ENCODE data around the gene PDGFRA.

The PDGFRA gene

DNA sequence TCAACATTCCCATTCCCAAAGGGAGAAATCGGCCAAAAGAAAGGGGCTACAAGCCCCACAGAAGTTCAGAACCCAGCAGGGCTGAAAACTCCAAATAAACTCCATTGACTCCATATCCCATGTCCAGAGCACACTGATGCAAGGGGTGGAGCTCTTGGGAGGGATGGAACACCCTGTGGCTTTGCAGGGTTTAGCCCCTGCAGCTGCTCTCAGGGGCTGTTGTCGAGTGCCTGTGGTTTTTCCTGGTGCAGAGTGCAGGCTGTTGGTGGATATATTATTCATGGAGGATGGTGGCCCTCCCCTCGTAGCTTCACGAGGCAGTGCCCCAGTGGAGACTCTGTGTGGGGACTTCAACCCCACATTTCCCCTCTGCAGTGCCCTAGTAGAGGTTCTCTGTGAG is 53.7 kb downstream of the PDGFRA start:
- no peaks in the 10 kb centered on the region for H3K79me2 ChIP-seq (ENCODE audit: control insufficient read depth, insufficient read depth, low read length, unreplicated experiment)
- H3K4me3 ChIP-seq (ENCODE audit: low read depth, low read length): no peak overlapping the region
- peaks cover 23% of the 10 kb centered on the region for H3K4me1 ChIP-seq (ENCODE audit: control insufficient read depth, insufficient read depth, low read length, unreplicated experiment)
- no peak overlapping the region for H3K27ac ChIP-seq (ENCODE audit: low read depth, low read length)
- peaks cover 71% of the 10 kb centered on the region for H3K36me3 ChIP-seq (ENCODE audit: insufficient read depth, low read length)
- no peaks in the 10 kb centered on the region for H3K27me3 ChIP-seq (ENCODE audit: insufficient read depth, low read length)
- H2AFZ ChIP-seq (ENCODE audit: low read length, unreplicated experiment): no peak overlapping the region

DNA sequence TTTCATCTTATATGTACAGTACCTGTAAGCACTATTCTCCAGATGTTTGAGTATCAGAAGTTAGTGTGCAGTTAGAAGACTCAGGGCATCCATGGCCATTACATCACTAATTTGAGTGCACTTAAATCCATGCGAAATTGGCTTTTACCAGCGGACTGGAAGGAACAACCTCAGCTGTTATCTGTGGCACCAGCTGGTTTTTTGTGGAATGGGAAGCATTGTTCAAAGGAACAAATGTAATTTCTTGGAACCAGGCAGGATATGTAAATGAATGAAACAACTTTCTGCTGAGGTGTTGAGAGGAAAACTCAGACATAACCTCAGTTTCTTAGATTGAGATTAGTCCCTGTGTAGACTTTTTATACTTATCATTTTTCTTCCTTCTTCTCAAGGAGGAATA is 60.2 kb downstream of the PDGFRA start:
- Histone ChIP-seq H3K27ac (ENCODE audit: low read depth, low read length) (no peak overlapping the region), H3K4me3 (ENCODE audit: low read depth, low read length) (no peak overlapping the region), H3K27me3 (ENCODE audit: insufficient read depth, low read length) (no peaks in the 10 kb centered on the region), H3K79me2 (ENCODE audit: control insufficient read depth, insufficient read depth, low read length, unreplicated experiment) (no peaks in the 10 kb centered on the region), H2AFZ (ENCODE audit: low read length, unreplicated experiment) (no peak overlapping the region), H3K4me1 (ENCODE audit: control insufficient read depth, insufficient read depth, low read length, unreplicated experiment) (no peaks in the 10 kb centered on the region), H3K36me3 (ENCODE audit: insufficient read depth, low read length) (peaks cover 72% of the 10 kb centered on the region)

DNA sequence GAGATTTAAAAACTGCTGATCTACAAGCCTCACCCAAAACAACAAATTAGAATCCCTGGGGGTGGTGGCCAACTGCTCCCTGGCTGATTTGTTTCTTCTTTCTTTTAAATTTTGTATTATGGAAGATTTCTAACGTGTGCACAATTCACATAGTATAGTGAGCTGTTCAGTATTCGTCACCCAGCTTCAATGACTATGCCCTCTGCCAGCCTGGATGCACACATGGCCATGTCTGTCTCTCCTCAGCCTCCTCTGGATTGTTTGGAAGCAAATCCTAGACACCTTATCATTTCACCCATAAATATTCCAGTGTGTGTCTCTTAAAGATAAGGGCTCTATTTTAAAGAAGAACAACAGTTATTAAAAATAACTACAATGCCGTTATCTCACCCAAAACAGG is 61.9 kb downstream of the PDGFRA start:
- no peaks in the 10 kb centered on the region for H3K27me3 ChIP-seq (ENCODE audit: insufficient read depth, low read length)
- H2AFZ ChIP-seq (ENCODE audit: low read length, unreplicated experiment): no peak overlapping the region
- no peaks in the 10 kb centered on the region for H3K79me2 ChIP-seq (ENCODE audit: control insufficient read depth, insufficient read depth, low read length, unreplicated experiment)
- no peak overlapping the region for H3K27ac ChIP-seq (ENCODE audit: low read depth, low read length)
- peaks cover 78% of the 10 kb centered on the region for H3K36me3 ChIP-seq (ENCODE audit: insufficient read depth, low read length)
- no peaks in the 10 kb centered on the region for H3K4me1 ChIP-seq (ENCODE audit: control insufficient read depth, insufficient read depth, low read length, unreplicated experiment)
- H3K4me3 ChIP-seq (ENCODE audit: low read depth, low read length): no peak overlapping the region

DNA sequence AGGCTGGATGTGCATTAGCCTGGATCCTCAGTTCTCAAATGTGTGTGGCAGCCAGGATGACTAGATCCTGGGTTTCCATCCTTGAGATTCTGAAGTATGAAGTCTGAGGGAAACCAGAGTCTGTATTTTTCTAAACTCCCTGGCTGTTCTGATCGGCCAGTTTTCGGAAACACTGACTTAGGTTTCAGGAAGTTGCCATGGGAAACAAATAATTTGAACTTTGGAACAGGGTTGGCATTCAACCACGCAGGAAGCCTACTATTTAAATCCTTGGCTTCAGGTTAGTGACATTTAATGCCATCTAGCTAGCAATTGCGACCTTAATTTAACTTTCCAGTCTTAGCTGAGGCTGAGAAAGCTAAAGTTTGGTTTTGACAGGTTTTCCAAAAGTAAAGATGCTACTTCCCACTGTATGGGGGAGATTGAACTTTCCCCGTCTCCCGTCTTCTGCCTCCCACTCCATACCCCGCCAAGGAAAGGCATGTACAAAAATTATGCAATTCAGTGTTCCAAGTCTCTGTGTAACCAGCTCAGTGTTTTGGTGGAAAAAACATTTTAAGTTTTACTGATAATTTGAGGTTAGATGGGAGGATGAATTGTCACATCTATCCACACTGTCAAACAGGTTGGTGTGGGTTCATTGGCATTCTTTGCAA is 67.6 kb downstream of the PDGFRA start:
- Histone ChIP-seq H3K27me3 (ENCODE audit: insufficient read depth, low read length) (no peaks in the 10 kb centered on the region), H3K27ac (ENCODE audit: low read depth, low read length) (no peak overlapping the region), H3K4me1 (ENCODE audit: control insufficient read depth, insufficient read depth, low read length, unreplicated experiment) (no peaks in the 10 kb centered on the region), H2AFZ (ENCODE audit: low read length, unreplicated experiment) (no peak overlapping the region), H3K79me2 (ENCODE audit: control insufficient read depth, insufficient read depth, low read length, unreplicated experiment) (no peaks in the 10 kb centered on the region), H3K4me3 (ENCODE audit: low read depth, low read length) (no peak overlapping the region), H3K36me3 (ENCODE audit: insufficient read depth, low read length) (peaks cover 56% of the 10 kb centered on the region)

DNA sequence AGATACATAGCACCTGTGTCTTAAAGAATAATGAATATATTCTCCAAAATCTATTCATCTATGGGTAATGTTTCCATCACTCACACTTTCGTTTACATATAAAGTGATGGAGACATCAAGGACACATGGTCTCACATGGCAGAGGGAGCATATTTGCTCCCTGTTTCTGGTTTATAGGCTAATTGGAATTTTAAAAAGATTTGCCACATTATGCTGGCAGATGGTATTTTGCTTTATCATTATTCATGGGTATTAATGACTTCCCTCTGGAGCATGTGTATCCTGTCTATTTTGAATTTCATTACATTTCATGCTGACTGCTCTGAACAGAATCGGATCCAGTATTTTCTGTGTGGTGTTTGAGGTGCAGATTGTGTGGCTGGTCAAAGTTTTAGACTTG is 79.0 kb downstream of the PDGFRA start:
- Histone ChIP-seq H3K4me1 (ENCODE audit: control insufficient read depth, insufficient read depth, low read length, unreplicated experiment) (no peaks in the 10 kb centered on the region), H3K27ac (ENCODE audit: low read depth, low read length) (no peak overlapping the region), H2AFZ (ENCODE audit: low read length, unreplicated experiment) (no peak overlapping the region), H3K27me3 (ENCODE audit: insufficient read depth, low read length) (peaks cover 50% of the 10 kb centered on the region), H3K79me2 (ENCODE audit: control insufficient read depth, insufficient read depth, low read length, unreplicated experiment) (no peaks in the 10 kb centered on the region), H3K36me3 (ENCODE audit: insufficient read depth, low read length) (no peaks in the 10 kb centered on the region), H3K4me3 (ENCODE audit: low read depth, low read length) (no peak overlapping the region)

DNA sequence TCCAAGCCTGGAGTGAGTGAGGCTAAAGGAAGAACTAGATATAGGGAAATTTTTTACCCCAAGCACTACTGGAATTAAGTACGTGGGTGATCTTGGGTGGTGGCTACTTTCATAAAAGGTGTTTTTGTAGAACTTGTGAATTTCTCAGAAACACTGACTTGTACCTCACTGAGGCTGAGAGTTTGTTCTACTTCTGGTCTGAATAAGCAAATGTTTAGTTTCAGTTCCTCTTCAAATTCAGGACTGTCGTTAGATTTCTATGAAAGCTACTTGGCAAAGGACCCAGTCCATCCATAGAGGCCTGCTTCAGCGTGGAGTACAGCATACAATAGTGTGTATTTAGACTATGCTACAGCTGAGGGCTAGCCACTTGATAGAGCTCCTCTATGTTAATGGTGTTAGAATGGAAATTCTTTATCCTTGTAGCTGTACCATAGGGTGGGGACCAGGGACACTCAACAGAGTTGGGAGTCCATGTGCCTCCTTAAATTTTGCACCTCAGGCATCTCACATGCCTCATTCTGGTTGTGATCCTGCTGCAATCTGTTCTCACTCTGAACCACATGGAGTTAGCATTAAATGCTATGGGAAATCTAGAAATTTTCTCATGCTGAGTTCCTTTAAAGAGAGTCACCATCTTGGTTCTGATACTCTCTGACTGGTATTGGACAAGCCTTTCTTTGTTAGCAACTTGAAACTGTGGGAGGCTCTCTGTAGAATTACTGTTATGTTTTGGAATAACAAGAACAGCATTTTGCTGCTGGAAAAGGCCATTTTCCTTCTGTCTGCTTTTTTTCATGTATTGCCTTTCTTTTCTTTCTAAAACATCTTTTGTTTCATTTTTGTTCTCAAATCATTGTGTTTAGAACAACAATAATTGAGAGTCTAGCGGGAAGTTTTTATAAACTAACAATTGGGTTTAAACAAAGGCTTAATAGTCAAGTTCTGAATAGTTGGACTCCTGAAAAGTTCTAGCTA is 86.8 kb downstream of the PDGFRA start:
- Histone ChIP-seq H3K27ac (ENCODE audit: low read depth, low read length) (no peak overlapping the region), H3K79me2 (ENCODE audit: control insufficient read depth, insufficient read depth, low read length, unreplicated experiment) (no peaks in the 10 kb centered on the region), H3K4me1 (ENCODE audit: control insufficient read depth, insufficient read depth, low read length, unreplicated experiment) (no peaks in the 10 kb centered on the region), H3K27me3 (ENCODE audit: insufficient read depth, low read length) (peaks cover 17% of the 10 kb centered on the region), H3K4me3 (ENCODE audit: low read depth, low read length) (no peak overlapping the region), H2AFZ (ENCODE audit: low read length, unreplicated experiment) (no peak overlapping the region), H3K36me3 (ENCODE audit: insufficient read depth, low read length) (no peaks in the 10 kb centered on the region)

DNA sequence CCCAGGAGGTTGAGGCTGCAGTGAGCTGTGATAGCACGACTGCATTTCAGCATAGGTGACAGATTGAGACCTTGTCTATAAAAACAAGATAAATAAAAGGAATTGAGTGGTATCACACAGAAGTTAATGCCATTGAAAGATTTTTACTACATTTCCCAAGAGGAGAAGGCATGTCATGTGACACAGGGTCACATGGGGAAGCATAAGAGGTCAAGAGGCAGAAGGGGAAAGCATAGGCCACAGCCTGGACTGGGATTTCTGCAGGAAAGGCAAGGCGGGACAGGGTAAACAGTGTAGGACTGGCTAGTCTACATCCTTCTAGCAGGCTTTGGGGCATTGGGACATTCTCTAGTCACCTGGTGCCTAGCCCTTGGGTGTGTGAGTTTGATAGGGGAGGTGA is 88.6 kb downstream of the PDGFRA start:
- Histone ChIP-seq H3K27me3 (ENCODE audit: insufficient read depth, low read length) (peaks cover under 1% of the 10 kb centered on the region; the same call in 1 of the 2 replicates), H3K27ac (ENCODE audit: low read depth, low read length) (no peak overlapping the region), H3K79me2 (ENCODE audit: control insufficient read depth, insufficient read depth, low read length, unreplicated experiment) (no peaks in the 10 kb centered on the region), H2AFZ (ENCODE audit: low read length, unreplicated experiment) (no peak overlapping the region), H3K4me1 (ENCODE audit: control insufficient read depth, insufficient read depth, low read length, unreplicated experiment) (no peaks in the 10 kb centered on the region), H3K4me3 (ENCODE audit: low read depth, low read length) (no peak overlapping the region), H3K36me3 (ENCODE audit: insufficient read depth, low read length) (no peaks in the 10 kb centered on the region)

DNA sequence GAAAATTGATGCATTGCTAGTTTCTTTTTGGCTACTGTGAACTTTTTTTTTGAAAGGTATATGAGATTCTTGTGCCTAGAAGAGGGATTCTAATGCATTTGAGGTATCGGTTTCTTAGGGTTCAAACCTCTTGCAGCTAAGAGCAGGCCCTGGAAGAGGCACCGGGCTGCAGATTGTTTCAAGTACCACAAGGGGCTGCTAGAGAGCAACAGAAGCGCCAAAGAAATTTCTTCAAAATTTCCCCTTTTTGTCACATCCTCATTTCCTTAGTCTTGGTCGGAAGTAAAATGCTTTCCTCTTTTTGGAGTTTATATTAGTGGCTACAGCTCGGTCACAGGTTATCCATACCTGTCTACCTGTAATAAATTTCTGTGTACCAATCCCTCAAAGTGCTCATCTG is 89.8 kb downstream of the PDGFRA start:
- H3K27me3 ChIP-seq (ENCODE audit: insufficient read depth, low read length): no peaks in the 10 kb centered on the region
- no peaks in the 10 kb centered on the region for H3K4me1 ChIP-seq (ENCODE audit: control insufficient read depth, insufficient read depth, low read length, unreplicated experiment)
- no peak overlapping the region for H2AFZ ChIP-seq (ENCODE audit: low read length, unreplicated experiment)

DNA sequence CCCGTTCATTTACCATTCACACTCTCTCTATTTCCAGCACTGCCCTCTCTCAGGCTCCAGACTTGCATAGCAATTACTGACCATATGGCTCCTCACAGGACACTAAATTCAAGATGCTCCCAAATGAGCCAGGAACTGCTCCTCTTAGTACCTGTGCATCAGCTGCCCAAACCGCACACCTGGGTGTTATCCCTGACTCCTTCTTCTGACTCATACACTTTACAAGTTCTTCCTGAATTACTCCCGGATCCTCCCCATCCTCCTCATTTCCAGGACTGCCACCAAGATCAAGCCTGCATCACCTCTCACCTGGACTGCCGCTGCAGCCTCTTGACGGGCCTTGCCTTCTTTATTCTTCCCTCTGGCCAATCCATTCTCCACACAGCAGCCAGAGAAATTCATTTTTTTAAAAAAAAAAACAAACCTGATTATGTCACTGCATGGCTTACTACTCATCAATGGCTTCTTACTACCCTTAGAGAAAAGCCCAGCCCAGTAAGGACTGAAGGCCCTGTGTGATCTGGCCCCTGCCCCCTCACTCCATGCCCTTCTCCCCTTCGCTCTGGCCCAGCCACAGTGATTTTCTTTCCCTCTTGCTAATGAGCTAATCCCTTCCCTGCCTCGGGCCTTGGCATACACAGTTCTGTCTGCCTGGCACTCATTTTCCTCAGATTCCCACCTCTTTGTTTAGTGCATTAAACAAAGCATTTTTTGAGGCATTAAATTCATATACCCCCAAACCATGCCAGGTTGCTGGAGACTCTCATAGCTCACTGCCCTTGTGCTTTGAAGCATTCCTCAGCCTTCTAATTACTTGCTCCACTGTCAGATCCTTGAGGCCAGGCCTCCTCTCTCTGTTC is 92.0 kb downstream of the PDGFRA start:
- Histone ChIP-seq H2AFZ (ENCODE audit: low read length, unreplicated experiment) (no peak overlapping the region), H3K36me3 (ENCODE audit: insufficient read depth, low read length) (no peaks in the 10 kb centered on the region), H3K27ac (ENCODE audit: low read depth, low read length) (no peak overlapping the region), H3K4me1 (ENCODE audit: control insufficient read depth, insufficient read depth, low read length, unreplicated experiment) (no peaks in the 10 kb centered on the region), H3K27me3 (ENCODE audit: insufficient read depth, low read length) (no peaks in the 10 kb centered on the region), H3K79me2 (ENCODE audit: control insufficient read depth, insufficient read depth, low read length, unreplicated experiment) (no peaks in the 10 kb centered on the region), H3K4me3 (ENCODE audit: low read depth, low read length) (no peak overlapping the region)

More for the DNA sequence above, 89.8 kb downstream of the PDGFRA start:
- H3K4me3 ChIP-seq (ENCODE audit: low read depth, low read length): no peak overlapping the region
- no peak overlapping the region for H3K27ac ChIP-seq (ENCODE audit: low read depth, low read length)
- no peaks in the 10 kb centered on the region for H3K36me3 ChIP-seq (ENCODE audit: insufficient read depth, low read length)
- no peaks in the 10 kb centered on the region for H3K79me2 ChIP-seq (ENCODE audit: control insufficient read depth, insufficient read depth, low read length, unreplicated experiment)

DNA sequence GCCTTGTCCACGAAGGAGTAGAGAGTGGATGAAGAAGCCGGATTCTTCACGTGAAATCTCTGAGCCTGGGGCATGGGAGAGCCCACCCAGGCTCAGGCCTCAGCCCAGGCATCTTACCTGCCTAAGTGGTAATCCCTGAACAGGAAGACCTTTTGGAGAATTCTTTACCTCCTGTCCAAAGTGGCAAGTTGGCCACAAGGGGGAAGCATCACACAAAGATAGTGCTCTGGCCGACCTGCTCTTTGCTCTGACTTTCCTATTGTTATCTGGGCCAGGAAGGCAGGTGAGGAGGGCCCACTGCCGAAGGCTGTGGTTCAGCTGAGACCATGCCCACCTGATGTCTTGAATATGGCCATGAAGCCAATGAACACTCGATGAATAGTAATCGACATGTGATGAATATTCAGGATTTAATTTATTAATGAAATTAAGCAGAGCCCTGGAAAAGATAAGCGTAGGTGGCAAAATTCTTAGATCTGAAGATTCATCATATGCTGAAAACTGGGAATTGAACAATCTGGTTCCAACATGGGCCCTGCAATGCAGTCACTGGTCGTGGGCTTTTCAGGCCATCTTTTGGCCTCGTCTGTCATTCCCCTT is 93.8 kb downstream of the PDGFRA start:
- no peaks in the 10 kb centered on the region for H3K27me3 ChIP-seq (ENCODE audit: insufficient read depth, low read length)
- no peak overlapping the region for H3K27ac ChIP-seq (ENCODE audit: low read depth, low read length)
- H2AFZ ChIP-seq (ENCODE audit: low read length, unreplicated experiment): no peak overlapping the region
- no peaks in the 10 kb centered on the region for H3K79me2 ChIP-seq (ENCODE audit: control insufficient read depth, insufficient read depth, low read length, unreplicated experiment)
- no peaks in the 10 kb centered on the region for H3K36me3 ChIP-seq (ENCODE audit: insufficient read depth, low read length)
- no peak overlapping the region for H3K4me3 ChIP-seq (ENCODE audit: low read depth, low read length)
- H3K4me1 ChIP-seq (ENCODE audit: control insufficient read depth, insufficient read depth, low read length, unreplicated experiment): no peaks in the 10 kb centered on the region

Measured in ACC112 (cell line).